Heart left ventricle (tissue), 16 donors: ENCODE measurements around the gene ATRNL1. TPM values are rescaled to one million over a fixed set of nuclear protein-coding genes. Genes with fewer than 3 reads are reported as not detected.

Experiments used
- ATAC-seq, 4 donors: fragments of 200-7000 bp; cut with Tn5 transposase; one replicate each; pipeline ENCODE4 v1.9.1; 2020 to 2022; ENCODE audit warnings: moderate library complexity in 4 of 4, mild to moderate bottlenecking in 3 of 4, moderate number of reproducible peaks in 1 of 4
- DNase-seq, 5 donors: peaks; one replicate each; pipeline ENCODE4 v3.0.0-alpha.2; 2020
- H3K27ac ChIP-seq, 12 donors: fragments of 200-600 bp; sonication (generic) in 4 of 12; one replicate each; pipeline versions ENCODE4 v1.5.0 to v1.8.0; 2016 to 2022; ENCODE audit warnings: mild to moderate bottlenecking in 2 of 12
- H3K27me3 ChIP-seq, 9 donors: fragments of 200-600 bp; sonication (generic) in 2 of 9; one replicate each; pipeline versions ENCODE4 v1.5.1 to v1.8.0; 2016 to 2022; ENCODE audit warnings: mild to moderate bottlenecking in 3 of 9
- H3K36me3 ChIP-seq, 9 donors: fragments of 200-600 bp; sonication (generic) in 2 of 9; one replicate each; pipeline versions ENCODE4 v1.5.0 to v1.8.0; 2018 to 2022; ENCODE audit warnings: mild to moderate bottlenecking in 2 of 9
- H3K4me1 ChIP-seq, 12 donors: fragments of 200-600 bp; sonication (generic) in 4 of 12; one replicate each; pipeline versions ENCODE4 v1.5.0 to v1.8.0; 2016 to 2022; ENCODE audit warnings: mild to moderate bottlenecking in 3 of 12
- H3K4me3 ChIP-seq, 12 donors: fragments of 200-600 bp; sonication (generic) in 4 of 12; one replicate each; pipeline versions ENCODE4 v1.5.0 to v1.8.0; 2017 to 2022; ENCODE audit warnings: mild to moderate bottlenecking in 9 of 12, moderate library complexity in 4 of 12
- H3K9me3 ChIP-seq, 12 donors: fragments of 200-600 bp; sonication (generic) in 4 of 12; one replicate each; pipeline versions ENCODE4 v1.5.0 to v1.8.0; 2016 to 2022; ENCODE audit warnings: mild to moderate bottlenecking in 1 of 12
- CTCF ChIP-seq, 12 donors: fragments of 200-600 bp; sonication (generic) in 4 of 12; IDR thresholded peaks; one replicate each; pipeline versions ENCODE4 v1.5.0 to v1.8.0; 2018 to 2022; ENCODE audit warnings: antibody characterized with exemption in 12 of 12, mild to moderate bottlenecking in 5 of 12
- POLR2A ChIP-seq, 2 donors: fragments of 450-650 bp; IDR thresholded peaks; one replicate each; pipeline ENCODE4 v1.6.1; 2017; ENCODE audit warnings: antibody characterized with exemption in 2 of 2, mild to moderate bottlenecking in 2 of 2, moderate library complexity in 2 of 2
- WGBS, 4 donors: extraction: QIAGEN DNeasy Blood & Tissue Kit in 2 of 4; methylation state at CpG; one replicate each; pipeline versions ENCODE4 v1.1.5 to v1.1.7; 2013 to 2018; 5-methylcytosine and 5-hydroxymethylcytosine counted together
- intact Hi-C, 10 donors: fragments of 100-400 bp; cut with DNase I; formaldehyde crosslinking; loops; one replicate each; pipeline versions ENCODE4 v1.11.1 to v1.14.2; 2022
- polyA plus RNA-seq, 2 donors: library from polyadenylated mRNA; stranded (reverse); fragments of 200-250 nt; gene quantifications; one replicate each; pipeline ENCODE4 v1.2.3, GENCODE V29; 2013
- total RNA-seq, 9 donors: library from RNA; depleted of rRNA in 2 of 9; stranded (reverse); fragments of >200 nt in 2 of 9; fragmentation: NEBNext Ultra II Directional in 3 of 9; extraction: Animal tissue kit (Norgen Biotek cat#: 25700) in 3 of 9; gene quantifications; one replicate each; pipeline versions ENCODE4 v1.1.0 to v1.2.4, GENCODE V29; 2016 to 2023
- donor health status: ischemic (EF 13 %, LVEDD 7.1; RV severe dilation, severe dysfunction).
- donor health status: healthy with polysubstance abuse.
- donor health status: DM: no; HTN: yes; CAD: no.
- donor health status: DM: no; HTN: no; CAD: no.
- donor health status: ischemic (EF 25% LVEDD 6.9; RV normal size, moderate dysfunction).
- donor health status: ischemic (EF 25% LVEDD 5.7; RV mildly dilated, moderate dysfunction).
- donor health status: healthy.
- donor health status: DM: yes; HTN: yes; CAD: no.
- donor health status: ischemic (EF 35%, LVEDD 5.7; RV mildly dilated, moderate dysfunction).
- donor health status: nonischemic (EF 11% LVEDD 7.7; RV severe dilation, severe dysfunction).
- donor health status: DM: yes; HTN: yes; CAD: no.
- donor health status: PGD.
- donor health status: ischemic (EF 29% LVEDD 5.4; RV normal size, mild dysfunction).
- donor health status: nonischemic (EF 23%, LVEDD 6.1; RV moderate dilation, normal function).

The ATRNL1 gene
- total and polyA plus RNA-seq, 11 donors = 0.13 to 28.5 (median 3.0) TPM

DNA sequence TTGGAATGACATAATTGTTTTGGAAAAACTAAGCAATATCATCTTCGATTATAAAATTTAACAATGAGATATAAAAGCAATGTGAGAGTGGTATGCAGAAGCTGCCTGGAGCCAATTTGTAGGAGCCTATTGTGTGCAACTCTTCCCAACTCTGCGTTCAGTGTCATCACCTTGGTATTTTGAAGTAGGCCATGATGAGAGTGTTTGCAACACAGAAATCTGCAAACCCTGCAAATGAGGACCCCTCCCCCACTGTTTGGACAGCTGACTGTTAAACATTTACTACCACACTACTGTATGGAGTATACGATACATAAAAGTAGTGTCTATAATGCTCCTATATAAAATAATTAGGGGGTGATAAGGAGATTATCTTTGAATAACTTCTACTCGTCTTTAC, 531.3 kb downstream of the ATRNL1 start:
- Histone ChIP-seq H3K4me3 (no peak overlapping the region), H3K27me3 (no peaks in the 10 kb centered on the region), H3K4me1 (no peaks in the 10 kb centered on the region), H3K9me3 (peaks cover 0 to 9% (median 0%) of the 10 kb centered on the region in 12 donors), H3K27ac (no peak overlapping the region), H3K36me3 (no peaks in the 10 kb centered on the region)
- TF ChIP-seq POLR2A (IDR thresholded peaks at IDR 0.05) (no peak), CTCF (IDR thresholded peaks at IDR 0.05) (no peak)
- intact Hi-C loops = no loop called here
- WGBS, 4 donors = 61 to 65% (median 64%) methylated on average over 4 of the region's 4 CpGs
- no peak for DNase-seq
- ATAC-seq = no peak

- intact Hi-C loops = no loop called here
- no peak for ATAC-seq
- Histone ChIP-seq H3K36me3 (no peaks in the 10 kb centered on the region), H3K27me3 (no peaks in the 10 kb centered on the region), H3K9me3 (no peaks in the 10 kb centered on the region), H3K4me3 (no peak overlapping the region), H3K4me1 (no peaks in the 10 kb centered on the region), H3K27ac (no peak overlapping the region)
- no peak for DNase-seq
- TF ChIP-seq POLR2A (IDR thresholded peaks at IDR 0.05) (no peak), CTCF (IDR thresholded peaks at IDR 0.05) (no peak)
- 43 to 76% (median 62%) methylated on average over 2 of the region's 2 CpGs for WGBS, 4 donors
Observed at GRCh38 chr10:115628616-115629015, 535.5 kb downstream of the ATRNL1 start.

DNA sequence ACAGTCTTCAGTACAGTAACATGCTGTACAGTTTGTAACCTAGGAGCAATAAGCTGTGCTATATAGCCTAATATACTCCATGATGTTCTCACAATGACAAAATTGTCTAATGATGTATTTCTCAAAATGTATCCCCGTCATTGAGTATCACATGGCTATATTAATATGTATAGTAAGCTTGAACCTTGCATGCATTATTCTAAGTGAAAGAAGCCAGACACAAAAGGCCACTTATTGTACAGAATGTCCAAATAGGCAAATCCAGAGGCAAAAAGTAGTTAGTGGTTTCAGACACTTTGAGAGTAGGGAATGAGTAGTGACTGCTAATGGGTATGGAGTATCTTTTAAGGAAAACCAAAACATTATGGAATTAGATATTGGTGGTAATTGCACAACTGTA, 545.1 kb downstream of the ATRNL1 start:
- TF ChIP-seq CTCF (IDR thresholded peaks at IDR 0.05) (no peak), POLR2A (IDR thresholded peaks at IDR 0.05) (no peak)
- Histone ChIP-seq H3K27me3 (no peaks in the 10 kb centered on the region), H3K27ac (no peak overlapping the region), H3K36me3 (no peaks in the 10 kb centered on the region), H3K4me3 (no peak overlapping the region), H3K4me1 (no peaks in the 10 kb centered on the region), H3K9me3 (no peaks in the 10 kb centered on the region)
- ATAC-seq = no peak
- intact Hi-C loops = no loop called here
- 62 to 76% (median 72%) methylated on average over 1 of the region's 1 CpG for WGBS, 4 donors
- DNase-seq = no peak

DNA sequence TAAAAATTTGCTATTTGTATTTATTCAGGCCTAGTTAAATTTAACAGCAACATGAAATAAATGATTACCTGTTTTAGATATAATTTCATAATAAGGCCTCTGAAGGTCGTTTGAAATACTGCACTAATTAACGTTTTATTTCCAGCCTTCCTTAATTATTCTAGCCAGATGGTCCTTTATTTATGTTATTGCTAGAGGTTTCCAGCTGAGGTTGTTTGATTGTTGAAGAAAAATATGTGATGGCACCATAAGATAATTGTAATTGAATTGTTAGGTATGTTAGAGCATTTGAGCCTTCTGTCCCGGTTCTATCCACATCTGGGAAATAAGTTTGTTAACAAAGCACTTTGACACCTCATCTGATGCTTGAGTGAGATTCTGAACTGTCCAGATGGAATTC, 556.1 kb downstream of the ATRNL1 start:
- ATAC-seq (no peak), DNase-seq (no peak)
- H3K4me3 ChIP-seq = no peak overlapping the region
- no peaks in the 10 kb centered on the region for H3K4me1 ChIP-seq
- no peaks in the 10 kb centered on the region for H3K9me3 ChIP-seq
- TF ChIP-seq CTCF (IDR thresholded peaks at IDR 0.05) = no peak
- TF ChIP-seq POLR2A (IDR thresholded peaks at IDR 0.05) = no peak
- no peaks in the 10 kb centered on the region for H3K36me3 ChIP-seq
- H3K27me3 ChIP-seq = no peaks in the 10 kb centered on the region
- 63 to 77% (median 69%) methylated on average over 3 of the region's 3 CpGs for WGBS, 4 donors
- H3K27ac ChIP-seq = no peak overlapping the region
- intact Hi-C loops = no loop called here
